AG09319 (cell line): ENCODE data around the gene RAB24.
"Not testable (repeated sequence)": the region's sequence is repeated elsewhere in the genome, so short reads cannot be mapped to it uniquely, and the experiment has no call there.

ENCODE experiments used
- DNase-seq: peaks from one replicate; pipeline ENCODE4 v3.0.0-alpha.2; 2010; ENCODE audit warnings: low read depth; ENCODE audit errors: extremely low read depth
- CTCF ChIP-seq: IDR thresholded peaks from 2 replicates; pipeline ENCODE4 v1.5.1; 2011; ENCODE audit warnings: low read depth, mild to moderate bottlenecking, inconsistent platforms, low read length, moderate library complexity

The RAB24 gene

GRCh38 chr5:177309351-177310191 is 6.1 kb upstream of the RAB24 start:
- peak; percentile 88 for TF ChIP-seq CTCF
- DNase-seq = no peak

DNA sequence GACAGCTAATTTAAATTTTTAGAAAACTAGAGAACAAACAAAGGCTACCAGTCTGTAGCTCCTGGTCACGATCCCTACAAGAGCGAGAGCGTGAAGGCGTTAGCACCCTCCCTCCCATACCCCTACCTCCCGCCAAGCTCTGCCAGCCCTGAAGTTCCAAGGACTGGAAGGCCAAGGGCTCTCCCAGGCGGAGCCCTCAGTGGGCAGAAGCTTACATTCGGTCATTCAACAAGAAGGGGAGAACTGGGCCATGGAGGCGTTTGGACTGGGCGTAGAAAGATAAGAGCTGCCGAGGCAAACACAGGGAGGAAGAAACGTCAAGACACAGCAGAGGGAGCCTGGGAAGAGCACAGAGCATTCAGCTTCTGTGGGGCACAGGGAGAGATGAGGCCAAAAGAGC is 5.2 kb upstream of the RAB24 start:
- DNase-seq = no peak
- TF ChIP-seq CTCF = no peak

- no peak for DNase-seq
- TF ChIP-seq CTCF = no peak
These were observed 4.2 kb upstream of the RAB24 start for GRCh38 chr5:177307544-177308363.

GRCh38 chr5:177306674-177307543 is 3.4 kb upstream of the RAB24 start:
- DNase-seq = no peak
- no peak for TF ChIP-seq CTCF

DNA sequence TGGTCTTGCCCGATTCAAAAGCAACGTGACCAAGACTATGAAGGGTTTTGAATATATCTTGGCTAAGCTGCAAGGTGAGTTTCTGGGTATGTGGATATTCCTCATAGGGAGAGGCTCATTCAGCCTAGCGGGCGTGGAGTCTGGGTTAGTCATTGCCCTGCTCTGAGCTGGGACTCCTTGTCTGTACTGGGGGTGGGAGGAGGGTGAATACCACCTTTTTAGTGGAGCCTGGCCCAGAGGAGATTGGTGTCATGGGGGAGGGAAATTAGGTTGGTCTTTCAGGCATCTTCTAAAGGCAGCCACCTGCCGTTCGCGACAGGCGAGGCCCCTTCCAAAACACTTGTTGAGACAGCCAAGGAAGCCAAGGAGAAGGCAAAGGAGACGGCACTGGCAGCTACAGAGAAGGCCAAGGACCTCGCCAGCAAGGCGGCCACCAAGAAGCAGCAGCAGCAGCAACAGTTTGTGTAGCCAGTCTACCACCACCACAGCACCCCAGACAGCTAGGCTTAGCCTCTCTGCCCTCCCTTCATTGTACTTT is 2.7 kb upstream of the RAB24 start:
- DNase-seq = not testable (repeated sequence)

DNA sequence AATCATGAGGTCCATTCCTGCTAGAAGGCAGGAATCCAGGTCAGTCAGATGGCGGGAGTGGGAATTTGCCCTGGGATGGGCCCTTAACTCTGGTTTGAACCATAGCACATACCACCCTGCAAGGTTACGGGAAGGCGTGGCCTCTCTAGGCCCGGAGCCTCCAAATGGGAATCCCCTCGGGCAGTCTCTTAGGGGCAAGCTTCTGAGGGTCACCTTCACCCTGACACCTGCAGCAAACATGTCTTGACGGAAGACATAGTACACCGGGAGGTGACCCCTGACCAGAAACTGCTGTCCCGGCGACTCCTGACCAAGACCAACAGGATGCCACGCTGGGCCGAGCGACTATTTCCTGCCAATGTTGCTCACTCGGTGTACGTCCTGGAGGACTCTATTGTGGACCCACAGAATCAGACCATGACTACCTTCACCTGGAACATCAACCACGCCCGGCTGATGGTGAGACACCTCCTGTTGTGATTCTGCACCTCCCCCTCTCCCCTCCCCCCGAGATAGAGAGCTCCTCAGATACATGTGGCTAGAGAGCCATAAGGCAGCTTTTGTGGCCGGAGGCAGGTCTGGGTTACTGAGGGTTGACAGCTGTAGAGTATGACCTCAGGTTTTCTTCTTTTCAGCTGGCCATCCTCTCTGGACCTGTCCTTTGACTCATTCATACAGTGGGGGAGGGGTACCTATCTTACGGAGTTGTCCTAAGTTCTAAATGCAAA is 1.0 kb upstream of the RAB24 start:
- TF ChIP-seq CTCF = no peak
- no peak for DNase-seq
